Germinal center (tissue), 1 donor: Measurements from ENCODE around the gene PCGF5.

ENCODE experiments used
- DNase-seq: peaks from one replicate; pipeline ENCODE4 v3.0.0; 2012; ENCODE audit warnings: mixed read lengths, low spot score

Gene PCGF5

GRCh38 chr10:91328320-91328984 lies 108.0 kb downstream of the PCGF5 start:
- no peak for DNase-seq
